ENCODE measurements around the gene FOXG1.

Gene FOXG1

DNA sequence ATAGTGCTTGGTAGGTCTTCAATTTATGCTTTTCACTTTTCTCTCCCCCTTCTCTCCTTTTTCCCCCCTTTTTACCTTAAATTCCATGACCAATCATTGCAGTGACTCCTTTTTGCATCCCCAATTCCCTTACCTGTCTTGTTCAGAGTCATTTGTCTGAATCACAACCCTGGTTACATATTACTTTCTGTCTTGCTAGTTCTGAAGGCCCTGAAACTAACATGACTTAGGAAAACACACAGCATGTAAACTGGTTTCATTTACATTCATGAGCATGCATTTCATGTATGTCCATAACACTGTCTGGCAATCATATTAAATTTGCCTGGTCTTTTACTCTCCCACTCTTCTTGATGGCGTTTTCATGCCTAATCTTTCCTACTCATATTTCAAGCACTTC is 20.3 kb upstream of the FOXG1 start:
- no CpG with 5 or more reads among the region's 1 CpG for WGBS (ENCODE audit: extremely low coverage, insufficient coverage, low lambda C conversion rate)

DNA sequence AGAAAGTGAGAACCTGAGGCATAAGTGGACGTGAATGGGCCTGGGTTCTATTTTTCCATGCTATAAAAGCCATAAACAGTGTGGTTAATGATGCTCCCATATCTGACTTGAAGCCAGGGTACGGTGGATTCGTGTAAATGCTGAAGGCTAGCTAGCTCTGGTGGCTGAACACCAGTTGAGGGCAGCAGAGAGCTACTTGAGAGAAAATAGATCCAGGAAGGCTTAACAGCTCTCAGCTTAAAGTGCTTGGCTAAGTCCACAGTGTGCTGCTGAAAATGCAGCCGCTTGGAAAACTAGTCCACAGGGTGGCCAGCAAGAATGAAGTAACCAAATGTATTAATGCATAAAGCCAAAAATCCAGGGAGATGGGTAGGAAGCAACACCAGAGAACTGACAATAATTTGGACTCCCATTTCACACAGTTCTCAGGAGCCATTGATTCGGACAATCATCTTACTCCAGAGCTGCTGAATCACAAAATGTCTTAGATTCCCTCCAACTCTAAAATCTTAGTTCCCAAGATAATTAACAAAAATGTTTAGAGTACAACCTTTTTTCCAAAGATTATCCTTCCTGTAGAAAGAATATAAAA is 15.0 kb upstream of the FOXG1 start:
- H3K79me1 ChIP-seq (ENCODE audit: low read length) = no peaks in the 10 kb centered on the region
- no peak overlapping the region for H4K5ac ChIP-seq (ENCODE audit: low read length)
- no CpG with 5 or more reads among the region's 5 CpGs for WGBS (ENCODE audit: extremely low coverage, insufficient coverage, low lambda C conversion rate)
- H3K4me1 ChIP-seq (ENCODE audit: control insufficient read depth, low read depth, low read length) = no peaks in the 10 kb centered on the region
- H2BK15ac ChIP-seq (replicated peaks; ENCODE audit: low read depth) = no peak overlapping the region
- no peak overlapping the region for H2AK5ac ChIP-seq (ENCODE audit: low read length)
- H3K4me2 ChIP-seq (ENCODE audit: low read length) = no peak overlapping the region
- no peak overlapping the region for H3K9ac ChIP-seq (ENCODE audit: low read length)
- no peak overlapping the region for H3K23ac ChIP-seq (ENCODE audit: low read length)
- no peak overlapping the region for H2BK120ac ChIP-seq (ENCODE audit: low read depth, low read length)
- no peak overlapping the region for H4K8ac ChIP-seq (ENCODE audit: low read depth, low read length)
- no peak overlapping the region for H3K56ac ChIP-seq (ENCODE audit: low read length)
- no peak overlapping the region for H3K18ac ChIP-seq (ENCODE audit: low read length)
- H2BK5ac ChIP-seq (ENCODE audit: low read length) = no peak overlapping the region
- no peaks in the 10 kb centered on the region for H3K36me3 ChIP-seq (ENCODE audit: control insufficient read depth, insufficient read depth, low read length)
- no peak overlapping the region for H3K4ac ChIP-seq (ENCODE audit: low read depth, low read length)
- H3K79me2 ChIP-seq (ENCODE audit: control insufficient read depth, insufficient read depth, low read length) = no peaks in the 10 kb centered on the region
- no peak overlapping the region for H3K4me3 ChIP-seq (ENCODE audit: low read length)
- peaks cover 18% of the 10 kb centered on the region for H3K27me3 ChIP-seq (ENCODE audit: insufficient read depth, low read length, poor library complexity)
- DNase-seq = peak; percentile 83
- H3K27ac ChIP-seq (ENCODE audit: low read depth, low read length) = no peak overlapping the region

More for the DNA sequence above, 20.3 kb upstream of the FOXG1 start:
- no peak for DNase-seq
- no peak overlapping the region for H3K27ac ChIP-seq (ENCODE audit: low read depth, low read length)
- H3K79me2 ChIP-seq (ENCODE audit: control insufficient read depth, insufficient read depth, low read length) = no peaks in the 10 kb centered on the region
- no peaks in the 10 kb centered on the region for H3K36me3 ChIP-seq (ENCODE audit: control insufficient read depth, insufficient read depth, low read length)
- H4K5ac ChIP-seq (ENCODE audit: low read length) = no peak overlapping the region
- no peaks in the 10 kb centered on the region for H3K79me1 ChIP-seq (ENCODE audit: low read length)
- no peaks in the 10 kb centered on the region for H3K4me1 ChIP-seq (ENCODE audit: control insufficient read depth, low read depth, low read length)
- no peak overlapping the region for H2BK120ac ChIP-seq (ENCODE audit: low read depth, low read length)
- H3K4ac ChIP-seq (ENCODE audit: low read depth, low read length) = no peak overlapping the region
- H2BK15ac ChIP-seq (replicated peaks; ENCODE audit: low read depth) = no peak overlapping the region
- no peak overlapping the region for H2AK5ac ChIP-seq (ENCODE audit: low read length)
- no peak overlapping the region for H3K18ac ChIP-seq (ENCODE audit: low read length)
- H3K56ac ChIP-seq (ENCODE audit: low read length) = no peak overlapping the region
- no peak overlapping the region for H3K9ac ChIP-seq (ENCODE audit: low read length)
- no peak overlapping the region for H3K23ac ChIP-seq (ENCODE audit: low read length)
- no peak overlapping the region for H3K4me2 ChIP-seq (ENCODE audit: low read length)
- no peaks in the 10 kb centered on the region for H3K27me3 ChIP-seq (ENCODE audit: insufficient read depth, low read length, poor library complexity)
- H3K4me3 ChIP-seq (ENCODE audit: low read length) = no peak overlapping the region
- no peak overlapping the region for H2BK5ac ChIP-seq (ENCODE audit: low read length)
- H4K8ac ChIP-seq (ENCODE audit: low read depth, low read length) = no peak overlapping the region

DNA sequence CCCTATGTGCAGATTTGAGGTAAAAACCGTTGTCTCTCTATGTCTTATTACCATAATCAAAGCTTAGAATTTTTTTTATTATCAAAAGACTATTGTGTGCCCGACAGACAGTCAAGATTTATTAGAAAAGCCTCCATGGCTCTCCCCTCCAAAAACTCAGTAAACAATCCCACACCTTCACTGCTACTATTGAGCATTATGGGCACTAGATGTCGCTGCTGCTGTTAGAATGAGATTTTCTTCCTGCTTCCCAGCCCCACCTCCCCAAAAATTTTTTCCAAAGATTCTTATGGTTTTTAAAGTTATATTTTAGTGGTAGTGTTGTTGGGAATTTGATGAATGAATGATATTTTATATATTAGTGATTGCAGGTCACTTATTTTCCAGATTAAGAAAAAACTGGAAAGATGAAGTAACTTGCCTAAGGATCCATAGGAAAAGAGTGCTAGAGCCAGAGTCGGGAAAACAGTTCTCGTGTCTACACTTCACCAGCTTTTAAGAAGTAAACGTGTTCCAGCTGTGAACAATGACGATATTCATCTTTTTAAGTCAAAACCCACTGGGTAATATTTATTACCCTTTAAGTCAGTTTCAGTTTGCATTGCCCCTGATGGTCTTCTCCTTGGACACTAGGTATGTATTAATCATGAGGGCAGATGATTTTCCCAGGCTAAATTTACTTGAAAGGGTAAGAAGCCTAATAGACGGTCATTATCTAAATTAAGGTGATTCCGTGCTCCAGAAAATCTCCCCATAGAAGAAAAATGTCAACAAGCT is 12.2 kb upstream of the FOXG1 start:
- Histone ChIP-seq H4K5ac (ENCODE audit: low read length) (no peak overlapping the region), H2AK5ac (ENCODE audit: low read length) (no peak overlapping the region), H3K56ac (ENCODE audit: low read length) (no peak overlapping the region), H2BK15ac (replicated peaks; ENCODE audit: low read depth) (no peak overlapping the region), H3K18ac (ENCODE audit: low read length) (no peak overlapping the region), H3K4me1 (ENCODE audit: control insufficient read depth, low read depth, low read length) (no peaks in the 10 kb centered on the region), H3K27me3 (ENCODE audit: insufficient read depth, low read length, poor library complexity) (peaks cover 29% of the 10 kb centered on the region), H3K36me3 (ENCODE audit: control insufficient read depth, insufficient read depth, low read length) (no peaks in the 10 kb centered on the region), H3K4me3 (ENCODE audit: low read length) (no peak overlapping the region), H3K23ac (ENCODE audit: low read length) (no peak overlapping the region), H4K8ac (ENCODE audit: low read depth, low read length) (no peak overlapping the region), H2BK5ac (ENCODE audit: low read length) (no peak overlapping the region), H3K4me2 (ENCODE audit: low read length) (no peak overlapping the region), H3K27ac (ENCODE audit: low read depth, low read length) (no peak overlapping the region), H2BK120ac (ENCODE audit: low read depth, low read length) (no peak overlapping the region), H3K79me1 (ENCODE audit: low read length) (no peaks in the 10 kb centered on the region), H3K9ac (ENCODE audit: low read length) (no peak overlapping the region), H3K79me2 (ENCODE audit: control insufficient read depth, insufficient read depth, low read length) (no peaks in the 10 kb centered on the region), H3K4ac (ENCODE audit: low read depth, low read length) (no peak overlapping the region)
- no CpG with 5 or more reads among the region's 9 CpGs for WGBS (ENCODE audit: extremely low coverage, insufficient coverage, low lambda C conversion rate)
- DNase-seq = peak; percentile 65

DNA sequence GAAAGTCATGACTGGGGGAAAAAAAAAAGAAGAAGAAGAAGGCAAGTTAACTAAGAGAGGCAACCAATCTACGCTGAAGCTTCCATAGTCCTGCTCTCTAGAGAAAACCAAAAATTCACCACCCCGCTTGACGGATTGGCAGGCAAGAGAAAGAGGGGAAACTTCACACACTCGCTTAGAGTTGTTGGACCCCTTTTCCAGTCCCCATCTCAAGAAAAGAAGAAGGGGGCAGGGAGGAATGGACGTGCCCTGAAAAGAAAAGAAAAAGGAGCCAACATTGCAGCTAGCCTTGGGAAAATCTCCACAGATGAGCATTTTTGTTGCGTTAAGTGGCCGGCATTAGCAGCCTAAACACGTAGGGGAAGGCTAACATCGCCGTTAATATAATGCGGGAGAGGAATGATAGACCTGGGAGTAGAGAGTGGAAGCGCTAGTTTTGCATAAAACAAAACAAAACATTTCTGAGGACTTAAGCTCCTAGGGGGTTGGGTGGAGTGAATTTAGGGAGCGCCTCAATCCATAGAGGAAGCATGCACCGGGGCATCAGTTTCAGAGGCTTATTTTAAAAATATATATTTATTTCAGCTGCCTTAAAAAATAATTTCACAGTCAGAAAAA is 11.3 kb upstream of the FOXG1 start:
- WGBS (ENCODE audit: extremely low coverage, insufficient coverage, low lambda C conversion rate) = no CpG with 5 or more reads among the region's 14 CpGs
- Histone ChIP-seq H3K27me3 (ENCODE audit: insufficient read depth, low read length, poor library complexity) (peaks cover 36% of the 10 kb centered on the region), H3K9ac (ENCODE audit: low read length) (no peak overlapping the region)

DNA sequence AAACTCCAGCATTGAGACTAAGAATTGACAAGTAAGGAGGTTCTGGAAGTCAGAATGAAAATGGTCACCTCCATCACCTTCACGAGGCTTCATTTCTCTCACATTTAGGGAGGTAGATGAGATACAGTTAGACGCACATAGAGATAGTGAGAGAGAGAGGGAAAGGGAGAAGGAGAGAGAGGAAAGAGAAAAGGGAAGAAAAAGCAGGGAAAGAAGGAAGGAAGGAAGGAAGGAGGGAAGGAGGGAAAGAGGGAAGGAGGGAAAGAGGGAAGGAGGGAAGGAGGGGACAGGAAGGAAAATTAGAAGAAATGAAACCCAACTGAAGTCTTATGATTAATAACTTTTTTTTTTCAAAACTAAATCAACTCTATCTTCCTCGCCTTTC is 10.7 kb upstream of the FOXG1 start:
- H2BK5ac ChIP-seq (ENCODE audit: low read length) = no peak overlapping the region
- H2BK120ac ChIP-seq (ENCODE audit: low read depth, low read length) = no peak overlapping the region
- H4K8ac ChIP-seq (ENCODE audit: low read depth, low read length) = no peak overlapping the region
- H3K23ac ChIP-seq (ENCODE audit: low read length) = no peak overlapping the region
- H3K27me3 ChIP-seq (ENCODE audit: insufficient read depth, low read length, poor library complexity) = peaks cover 40% of the 10 kb centered on the region
- no peak overlapping the region for H3K4me3 ChIP-seq (ENCODE audit: low read length)
- no peak overlapping the region for H3K9ac ChIP-seq (ENCODE audit: low read length)
- no peak overlapping the region for H3K4ac ChIP-seq (ENCODE audit: low read depth, low read length)
- no peak for DNase-seq
- peaks cover 3% of the 10 kb centered on the region for H3K4me1 ChIP-seq (ENCODE audit: control insufficient read depth, low read depth, low read length)
- H2AK5ac ChIP-seq (ENCODE audit: low read length) = no peak overlapping the region
- no peak overlapping the region for H3K56ac ChIP-seq (ENCODE audit: low read length)
- H3K4me2 ChIP-seq (ENCODE audit: low read length) = no peak overlapping the region
- WGBS (ENCODE audit: extremely low coverage, insufficient coverage, low lambda C conversion rate) = no CpG with 5 or more reads among the region's 3 CpGs
- no peak overlapping the region for H4K5ac ChIP-seq (ENCODE audit: low read length)
- H3K79me2 ChIP-seq (ENCODE audit: control insufficient read depth, insufficient read depth, low read length) = no peaks in the 10 kb centered on the region
- no peaks in the 10 kb centered on the region for H3K36me3 ChIP-seq (ENCODE audit: control insufficient read depth, insufficient read depth, low read length)
- H3K18ac ChIP-seq (ENCODE audit: low read length) = no peak overlapping the region
- H2BK15ac ChIP-seq (replicated peaks; ENCODE audit: low read depth) = no peak overlapping the region
- H3K27ac ChIP-seq (ENCODE audit: low read depth, low read length) = no peak overlapping the region
- no peaks in the 10 kb centered on the region for H3K79me1 ChIP-seq (ENCODE audit: low read length)

More for the DNA sequence above, 11.3 kb upstream of the FOXG1 start:
- Histone ChIP-seq H3K4ac (ENCODE audit: low read depth, low read length) (no peak overlapping the region), H3K56ac (ENCODE audit: low read length) (no peak overlapping the region), H3K79me1 (ENCODE audit: low read length) (no peaks in the 10 kb centered on the region), H3K18ac (ENCODE audit: low read length) (no peak overlapping the region), H3K79me2 (ENCODE audit: control insufficient read depth, insufficient read depth, low read length) (no peaks in the 10 kb centered on the region), H2AK5ac (ENCODE audit: low read length) (no peak overlapping the region), H4K5ac (ENCODE audit: low read length) (no peak overlapping the region), H3K4me3 (ENCODE audit: low read length) (no peak overlapping the region), H3K4me2 (ENCODE audit: low read length) (no peak overlapping the region), H3K4me1 (ENCODE audit: control insufficient read depth, low read depth, low read length) (peaks cover 3% of the 10 kb centered on the region), H3K23ac (ENCODE audit: low read length) (no peak overlapping the region), H3K36me3 (ENCODE audit: control insufficient read depth, insufficient read depth, low read length) (no peaks in the 10 kb centered on the region), H2BK5ac (ENCODE audit: low read length) (no peak overlapping the region), H3K27ac (ENCODE audit: low read depth, low read length) (no peak overlapping the region), H2BK120ac (ENCODE audit: low read depth, low read length) (no peak overlapping the region), H4K8ac (ENCODE audit: low read depth, low read length) (no peak overlapping the region), H2BK15ac (replicated peaks; ENCODE audit: low read depth) (no peak overlapping the region)
- no peak for DNase-seq
